Liver (tissue), 9 donors: ENCODE measurements around the gene MCM10. TPM values are rescaled to one million over a fixed set of nuclear protein-coding genes. Genes with fewer than 3 reads are reported as not detected.

Experiments used
- DNase-seq: peaks from one replicate; pipeline ENCODE4 v3.0.0-alpha.2; 2017; ENCODE audit warnings: low spot score
- H3K27ac ChIP-seq, 2 donors: one replicate each; pipeline ENCODE4 v1.7.0; 2013; ENCODE audit warnings: inconsistent platforms in 2 of 2, low read length in 2 of 2, control low read depth in 1 of 2, low read depth in 1 of 2, mild to moderate bottlenecking in 1 of 2
- H3K27me3 ChIP-seq, 4 donors: one replicate each; pipeline versions ENCODE4 v1.6.1 to v1.7.0; 2013; ENCODE audit warnings: low read length in 3 of 4, inconsistent platforms in 1 of 4, mild to moderate bottlenecking in 1 of 4, moderate library complexity in 1 of 4; ENCODE audit not compliant: control insufficient read depth in 4 of 4, insufficient read depth in 4 of 4
- H3K36me3 ChIP-seq, 4 donors: one replicate each; pipeline versions ENCODE4 v1.6.1 to v1.7.0; 2013; ENCODE audit warnings: low read length in 3 of 4, mild to moderate bottlenecking in 3 of 4, low read depth in 1 of 4, moderate library complexity in 1 of 4; ENCODE audit not compliant: control insufficient read depth in 4 of 4, insufficient read depth in 3 of 4
- H3K4me1 ChIP-seq, 4 donors: one replicate each; pipeline versions ENCODE4 v1.6.1 to v1.7.0; 2013; ENCODE audit warnings: low read length in 3 of 4, mild to moderate bottlenecking in 3 of 4, moderate library complexity in 1 of 4; ENCODE audit not compliant: control insufficient read depth in 4 of 4, insufficient read depth in 4 of 4
- H3K4me3 ChIP-seq, 3 donors: one replicate each; pipeline versions ENCODE4 v1.6.1 to v1.7.0; 2013; ENCODE audit warnings: low read length in 3 of 3, control low read depth in 1 of 3, low read depth in 1 of 3, mild to moderate bottlenecking in 1 of 3
- H3K9ac ChIP-seq, 2 donors: one replicate each; pipeline ENCODE4 v1.7.0; 2013; ENCODE audit warnings: low read length in 2 of 2, mild to moderate bottlenecking in 2 of 2, moderate library complexity in 2 of 2, control low read depth in 1 of 2, low read depth in 1 of 2
- H3K9me3 ChIP-seq, 4 donors: one replicate each; pipeline versions ENCODE4 v1.6.1 to v1.7.0; 2013; ENCODE audit warnings: low read length in 3 of 4; ENCODE audit not compliant: control insufficient read depth in 4 of 4
- ATF3 ChIP-seq: IDR thresholded peaks from 2 replicates; pipeline ENCODE4 v1.6.1; 2016; ENCODE audit warnings: antibody characterized with exemption
- EGR1 ChIP-seq, 2 donors: IDR thresholded peaks; 2 replicates each; pipeline ENCODE4 v1.6.1; 2016 to 2018; ENCODE audit warnings: antibody characterized with exemption in 2 of 2, low read depth in 2 of 2
- FOXA1 ChIP-seq: IDR thresholded peaks from 2 replicates; pipeline ENCODE4 v1.6.1; 2016; ENCODE audit warnings: antibody characterized with exemption
- FOXA2 ChIP-seq: IDR thresholded peaks from 2 replicates; pipeline ENCODE4 v1.6.1; 2016; ENCODE audit warnings: antibody characterized with exemption
- GABPA ChIP-seq, 2 donors: IDR thresholded peaks in 1 of 2; conservative IDR thresholded peaks in 1 of 2; 2 replicates each; pipeline ENCODE4 v1.6.1; 2016; ENCODE audit warnings: antibody characterized with exemption in 2 of 2, mild to moderate bottlenecking in 1 of 2, moderate library complexity in 1 of 2
- HNF4A ChIP-seq, 2 donors: conservative IDR thresholded peaks; 2 replicates each; pipeline ENCODE4 v1.6.1; 2016; ENCODE audit warnings: antibody characterized with exemption in 2 of 2, mild to moderate bottlenecking in 2 of 2
- JUND ChIP-seq, 2 donors: IDR thresholded peaks; 2 replicates each; pipeline ENCODE4 v1.6.1; 2016; ENCODE audit warnings: antibody characterized with exemption in 2 of 2
- NR2F2 ChIP-seq: IDR thresholded peaks from 2 replicates; pipeline ENCODE4 v1.6.1; 2016; ENCODE audit warnings: antibody characterized with exemption
- REST ChIP-seq: IDR thresholded peaks from 2 replicates; pipeline ENCODE4 v1.6.1; 2016; ENCODE audit warnings: antibody characterized with exemption, mild to moderate bottlenecking
- SP1 ChIP-seq: IDR thresholded peaks from 2 replicates; pipeline ENCODE4 v1.6.1; 2018; ENCODE audit warnings: antibody characterized with exemption, mild to moderate bottlenecking
- TAF1 ChIP-seq: conservative IDR thresholded peaks from 2 replicates; pipeline ENCODE4 v1.6.1; 2016; ENCODE audit warnings: antibody characterized with exemption, mild to moderate bottlenecking
- YY1 ChIP-seq: IDR thresholded peaks from 2 replicates; pipeline ENCODE4 v1.6.1; 2016; ENCODE audit warnings: antibody characterized with exemption, mild to moderate bottlenecking
- ZBTB33 ChIP-seq: IDR thresholded peaks from 2 replicates; pipeline ENCODE4 v1.6.1; 2016; ENCODE audit warnings: antibody characterized with exemption
- WGBS: extraction: QIAGEN DNeasy Blood & Tissue Kit; methylation state at CpG from one replicate; pipeline ENCODE4 v1.1.7; 2013; 5-methylcytosine and 5-hydroxymethylcytosine counted together
- polyA plus RNA-seq, 2 donors: library from polyadenylated mRNA; stranded (reverse) in 1 of 2; unstranded in 1 of 2; fragments of 200-250 nt in 1 of 2; fragments of >200 nt in 1 of 2; fragmentation: Nextera tagmentation in 1 of 2; extraction: Ambion mirVana in 1 of 2; gene quantifications; one replicate each; pipeline versions ENCODE4 v1.2.1 to v1.2.3, GENCODE V29; 2013 to 2015
- total RNA-seq, 2 donors: library from RNA; depleted of rRNA; stranded (reverse); fragments of >200 nt; gene quantifications; one replicate each; pipeline ENCODE4 v1.2.3, GENCODE V29; 2014
- donor health status: healthy.
- donor health status: healthy.
- donor health status: healthy.
- donor health status: healthy.
- donor health status: healthy.

MCM10 gene
- total and polyA plus RNA-seq, 4 donors, result under 0.01 to 10.0 (median 0.34) TPM

GRCh38 chr10:13188593-13188992 lies 27.2 kb downstream of the MCM10 start:
- Histone ChIP-seq H3K27me3 (no peaks in the 10 kb centered on the region), H3K9me3 (no peaks in the 10 kb centered on the region), H3K36me3 (no peaks in the 10 kb centered on the region), H3K4me1 (peaks cover 0 to 2% (median 0%) of the 10 kb centered on the region in 4 donors), H3K27ac (no peak overlapping the region), H3K4me3 (no peak overlapping the region), H3K9ac (no peak overlapping the region)
- 88% methylated on average over 10 of the region's 10 CpGs for WGBS
- no peak for DNase-seq
- TF ChIP-seq EGR1 (IDR thresholded peaks at IDR 0.05; ENCODE audit: low read depth in 2 of 2) (no peak), JUND (IDR thresholded peaks at IDR 0.05) (no peak), SP1 (no peak), REST (no peak), GABPA (IDR thresholded peaks at IDR 0.05 in 1 of 2, conservative IDR thresholded peaks at IDR 0.05 in 1 of 2) (no peak), NR2F2 (peak; percentile 27), YY1 (no peak), ATF3 (no peak)

- no peak overlapping the region for H3K27ac ChIP-seq
- DNase-seq, result no peak
- TF ChIP-seq ZBTB33, result no peak
- no peak for TF ChIP-seq FOXA2
- no peak for TF ChIP-seq FOXA1
- TF ChIP-seq TAF1, result no peak
- no peak for TF ChIP-seq HNF4A (conservative IDR thresholded peaks at IDR 0.05)
- TF ChIP-seq GABPA (IDR thresholded peaks at IDR 0.05 in 1 of 2, conservative IDR thresholded peaks at IDR 0.05 in 1 of 2), result no peak
- WGBS, result 82% methylated on average over 4 of the region's 4 CpGs
- H3K27me3 ChIP-seq, result no peaks in the 10 kb centered on the region
- no peaks in the 10 kb centered on the region for H3K9me3 ChIP-seq
- no peaks in the 10 kb centered on the region for H3K4me1 ChIP-seq
- H3K4me3 ChIP-seq, result no peak overlapping the region
- no peaks in the 10 kb centered on the region for H3K36me3 ChIP-seq
- no peak overlapping the region for H3K9ac ChIP-seq
Observed at GRCh38 chr10:13189961-13190360, 28.6 kb downstream of the MCM10 start.

GRCh38 chr10:13190816-13191215 lies 29.5 kb downstream of the MCM10 start:
- H3K36me3 ChIP-seq, result no peaks in the 10 kb centered on the region
- H3K9ac ChIP-seq, result no peak overlapping the region
- no peak for DNase-seq
- H3K4me1 ChIP-seq, result no peaks in the 10 kb centered on the region
- H3K27ac ChIP-seq, result no peak overlapping the region
- H3K4me3 ChIP-seq, result no peak overlapping the region
- TF ChIP-seq JUND (IDR thresholded peaks at IDR 0.05) (no peak), SP1 (no peak), FOXA1 (no peak), NR2F2 (no peak), ATF3 (no peak)
- H3K27me3 ChIP-seq, result no peaks in the 10 kb centered on the region
- H3K9me3 ChIP-seq, result no peaks in the 10 kb centered on the region
- WGBS, result 95% methylated on average over 3 of the region's 3 CpGs
